ENCODE results near the gene PUS1.

The PUS1 gene

DNA sequence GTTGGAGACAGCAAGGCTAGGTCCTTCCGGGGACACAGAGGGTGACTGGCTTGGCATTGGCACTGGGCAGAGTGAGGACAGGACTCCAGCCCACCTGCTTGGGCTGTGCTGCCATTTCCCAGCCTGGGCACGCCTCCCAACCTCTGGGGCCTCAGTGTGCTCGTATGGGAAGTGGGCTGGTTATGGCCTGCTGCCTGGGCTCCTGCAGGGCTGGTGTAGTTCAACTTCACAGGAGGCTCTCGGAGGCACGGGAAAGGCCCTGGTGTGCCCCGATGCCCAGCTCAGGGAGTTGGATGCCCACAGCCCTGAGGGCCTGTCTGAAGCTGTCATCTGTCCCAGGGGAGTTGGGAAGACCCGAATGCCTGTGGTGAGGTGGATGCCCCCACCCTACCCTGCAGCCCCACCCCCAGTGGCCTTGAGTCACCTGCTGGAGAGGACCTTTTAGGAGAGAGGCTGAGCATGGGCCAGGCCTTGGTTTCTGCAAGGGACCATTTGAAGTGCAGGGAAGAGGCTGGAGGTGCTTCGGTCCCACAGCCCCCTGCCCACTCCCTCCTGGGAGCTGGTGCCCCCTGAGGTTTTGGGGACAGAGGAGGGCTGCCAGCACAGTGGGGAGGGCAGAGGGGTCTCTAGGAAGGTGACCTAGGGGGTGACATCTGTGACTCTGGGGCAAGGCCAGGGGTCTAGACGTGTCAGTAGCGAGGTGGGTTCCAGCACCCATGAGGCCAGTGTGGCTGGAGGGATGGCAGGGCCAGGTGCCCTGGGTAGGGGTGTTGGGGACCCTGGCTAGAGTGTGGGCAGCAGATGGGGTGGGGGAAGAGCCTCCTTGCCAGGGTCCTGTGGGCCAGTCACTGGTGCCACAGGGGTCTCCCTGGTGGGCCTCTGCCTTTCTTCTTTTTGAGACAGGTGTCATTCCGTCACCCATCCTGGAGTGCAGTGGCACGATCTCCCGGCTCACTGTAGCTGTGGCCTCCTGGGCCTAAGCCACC, 25.5 kb upstream of the PUS1 start:
- H3K27me3 ChIP-seq (ENCODE audit: control insufficient read depth in 3 of 3, insufficient read depth in 3 of 3, low read depth in 1 of 3, low read length in 3 of 3) = peaks cover 0 to 2% (median 0%) of the 10 kb centered on the region in 3 experiments
- no peak overlapping the region for H3K14ac ChIP-seq (ENCODE audit: low read length)
- peaks cover 47% of the 10 kb centered on the region for H3K79me1 ChIP-seq (ENCODE audit: low read depth, low read length)
- H2AK5ac ChIP-seq (ENCODE audit: low read depth, low read length) = peak overlapping the region; percentile 61
- H4K8ac ChIP-seq (ENCODE audit: low read depth, low read length) = no peak overlapping the region
- no peak overlapping the region for H2AFZ ChIP-seq (ENCODE audit: low read length)
- peaks cover 3 to 35% of the 10 kb centered on the region in 2 donors for H3K36me3 ChIP-seq (replicated peaks in 1 of 2; ENCODE audit: control insufficient read depth in 2 of 2, insufficient read depth in 2 of 2, low read length in 2 of 2)
- H3K4me2 ChIP-seq (ENCODE audit: insufficient read depth, low read length, poor library complexity, severe bottlenecking) = no peak overlapping the region
- H3K9me3 ChIP-seq (replicated peaks in 1 of 2; ENCODE audit: control insufficient read depth in 2 of 2, insufficient read depth in 1 of 2, low read depth in 1 of 2, low read length in 2 of 2) = no peaks in the 10 kb centered on the region
- peak overlapping the region; percentile 77 for H2BK5ac ChIP-seq (ENCODE audit: low read length)
- peaks cover 0 to 6% of the 10 kb centered on the region in 2 donors for H3K4me1 ChIP-seq (ENCODE audit: control insufficient read depth in 2 of 2, insufficient read depth in 1 of 2, low read depth in 1 of 2, low read length in 2 of 2)
- no CpG with 5 or more reads among the region's 13 CpGs for WGBS, 2 donors (ENCODE audit: extremely low coverage in 2 of 2, insufficient read length in 2 of 2, insufficient replicate concordance in 1 of 2)
- peak overlapping the region; percentile 17 for H3K23ac ChIP-seq (ENCODE audit: low read depth, low read length, poor library complexity)
- no peak overlapping the region for H3K4ac ChIP-seq (ENCODE audit: low read length)
- DNase-seq (ENCODE audit: low spot score) = no peak
- H3K9ac ChIP-seq (ENCODE audit: low read depth, low read length, poor library complexity) = no peak overlapping the region
- no peak overlapping the region for H3K27ac ChIP-seq (replicated peaks; ENCODE audit: low read length)
- peak overlapping the region in 1 of 2 donors; percentile 54 for H3K4me3 ChIP-seq (ENCODE audit: low read length in 2 of 2)
- H2BK12ac ChIP-seq (ENCODE audit: low read length) = no peak overlapping the region
- no peak overlapping the region for H2BK15ac ChIP-seq (ENCODE audit: low read length)
- H3K18ac ChIP-seq (ENCODE audit: low read length) = peak overlapping the region; percentile 4
- H2BK120ac ChIP-seq (ENCODE audit: low read depth, low read length) = no peak overlapping the region
- H4K91ac ChIP-seq (ENCODE audit: low read depth, low read length, poor library complexity) = no peak overlapping the region

DNA sequence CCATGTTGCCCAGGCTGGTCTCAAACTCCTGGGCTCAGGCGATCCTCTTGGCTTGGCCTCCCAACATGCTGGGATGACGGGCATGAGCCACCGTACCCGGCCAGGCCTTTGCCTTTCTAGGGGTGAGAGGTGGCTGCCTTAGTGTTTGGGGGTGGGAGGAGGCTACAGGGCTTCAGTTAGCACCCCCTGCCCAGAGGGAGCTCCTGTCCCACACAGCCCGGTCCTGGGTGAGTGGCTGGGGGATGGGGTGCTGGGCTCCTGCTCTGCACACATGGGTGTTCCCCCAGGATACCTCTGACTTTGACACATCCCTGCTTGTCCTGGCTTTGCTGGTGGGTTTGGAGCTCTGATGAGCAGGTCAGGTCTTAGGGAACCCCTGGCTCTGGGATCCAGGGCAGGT, 24.7 kb upstream of the PUS1 start:
- H4K91ac ChIP-seq (ENCODE audit: low read depth, low read length, poor library complexity) = no peak overlapping the region
- no peak overlapping the region for H3K23ac ChIP-seq (ENCODE audit: low read depth, low read length, poor library complexity)
- H3K79me1 ChIP-seq (ENCODE audit: low read depth, low read length) = peaks cover 49% of the 10 kb centered on the region
- no CpG with 5 or more reads among the region's 5 CpGs for WGBS, 2 donors (ENCODE audit: extremely low coverage in 2 of 2, insufficient read length in 2 of 2, insufficient replicate concordance in 1 of 2)
- H3K9me3 ChIP-seq (replicated peaks in 1 of 2; ENCODE audit: control insufficient read depth in 2 of 2, insufficient read depth in 1 of 2, low read depth in 1 of 2, low read length in 2 of 2) = no peaks in the 10 kb centered on the region
- H4K8ac ChIP-seq (ENCODE audit: low read depth, low read length) = peak overlapping the region; percentile 17
- no peak overlapping the region for H2AK5ac ChIP-seq (ENCODE audit: low read depth, low read length)
- no peak overlapping the region for H3K18ac ChIP-seq (ENCODE audit: low read length)
- peaks cover 3 to 36% of the 10 kb centered on the region in 2 donors for H3K36me3 ChIP-seq (replicated peaks in 1 of 2; ENCODE audit: control insufficient read depth in 2 of 2, insufficient read depth in 2 of 2, low read length in 2 of 2)
- DNase-seq (ENCODE audit: low spot score) = no peak
- H3K27me3 ChIP-seq (ENCODE audit: control insufficient read depth in 3 of 3, insufficient read depth in 3 of 3, low read depth in 1 of 3, low read length in 3 of 3) = peaks cover 0 to 2% (median 0%) of the 10 kb centered on the region in 3 experiments
- no peak overlapping the region for H3K27ac ChIP-seq (replicated peaks; ENCODE audit: low read length)
- no peak overlapping the region for H3K14ac ChIP-seq (ENCODE audit: low read length)
- no peak overlapping the region for H3K9ac ChIP-seq (ENCODE audit: low read depth, low read length, poor library complexity)
- no peak overlapping the region for H3K4ac ChIP-seq (ENCODE audit: low read length)
- H3K4me2 ChIP-seq (ENCODE audit: insufficient read depth, low read length, poor library complexity, severe bottlenecking) = no peak overlapping the region
- no peak overlapping the region for H3K4me3 ChIP-seq (ENCODE audit: low read length in 2 of 2)
- H2BK120ac ChIP-seq (ENCODE audit: low read depth, low read length) = no peak overlapping the region
- peaks cover 0 to 6% of the 10 kb centered on the region in 2 donors for H3K4me1 ChIP-seq (ENCODE audit: control insufficient read depth in 2 of 2, insufficient read depth in 1 of 2, low read depth in 1 of 2, low read length in 2 of 2)
- no peak overlapping the region for H2BK15ac ChIP-seq (ENCODE audit: low read length)
- no peak overlapping the region for H2AFZ ChIP-seq (ENCODE audit: low read length)
- no peak overlapping the region for H2BK12ac ChIP-seq (ENCODE audit: low read length)
- H2BK5ac ChIP-seq (ENCODE audit: low read length) = no peak overlapping the region

DNA sequence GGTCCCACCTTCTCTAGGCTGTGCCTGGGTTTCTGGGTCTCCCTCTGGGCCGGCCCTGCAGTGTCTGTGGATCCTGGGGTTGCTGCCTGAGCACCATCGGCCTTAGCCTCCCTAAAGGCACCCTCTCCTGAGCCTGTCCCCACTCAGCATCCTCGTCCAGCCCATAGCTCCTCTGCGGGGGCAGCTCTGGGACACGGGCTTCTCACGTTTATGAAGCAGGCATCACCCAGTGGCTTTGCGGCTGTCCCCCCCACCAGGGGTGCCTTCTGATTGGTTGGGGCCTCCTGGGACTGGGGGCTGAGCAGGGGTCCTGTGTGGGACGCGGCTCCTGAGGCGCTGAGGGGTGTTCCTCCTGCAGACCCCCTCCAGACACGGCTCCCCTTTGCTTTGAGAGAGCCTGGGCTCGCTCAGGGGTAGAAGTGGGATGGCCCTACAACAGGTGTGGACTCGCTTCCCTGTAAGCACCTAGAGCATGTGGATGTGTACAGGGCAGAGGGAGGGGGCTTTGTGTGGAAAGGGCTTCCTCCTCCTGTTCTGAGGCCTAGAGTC, 23.9 kb upstream of the PUS1 start:
- no peak overlapping the region for H2BK5ac ChIP-seq (ENCODE audit: low read length)
- no peak overlapping the region for H3K18ac ChIP-seq (ENCODE audit: low read length)
- H2AK5ac ChIP-seq (ENCODE audit: low read depth, low read length) = no peak overlapping the region
- no peak overlapping the region for H2BK120ac ChIP-seq (ENCODE audit: low read depth, low read length)
- H3K4me2 ChIP-seq (ENCODE audit: insufficient read depth, low read length, poor library complexity, severe bottlenecking) = no peak overlapping the region
- no peak overlapping the region for H2BK15ac ChIP-seq (ENCODE audit: low read length)
- H3K9me3 ChIP-seq (replicated peaks in 1 of 2; ENCODE audit: control insufficient read depth in 2 of 2, insufficient read depth in 1 of 2, low read depth in 1 of 2, low read length in 2 of 2) = no peaks in the 10 kb centered on the region
- no CpG with 5 or more reads among the region's 13 CpGs for WGBS, 2 donors (ENCODE audit: extremely low coverage in 2 of 2, insufficient read length in 2 of 2, insufficient replicate concordance in 1 of 2)
- H2BK12ac ChIP-seq (ENCODE audit: low read length) = no peak overlapping the region
- no peak overlapping the region for H3K9ac ChIP-seq (ENCODE audit: low read depth, low read length, poor library complexity)
- peaks cover 0 to 2% (median 0%) of the 10 kb centered on the region in 3 experiments for H3K27me3 ChIP-seq (ENCODE audit: control insufficient read depth in 3 of 3, insufficient read depth in 3 of 3, low read depth in 1 of 3, low read length in 3 of 3)
- H3K27ac ChIP-seq (replicated peaks; ENCODE audit: low read length) = no peak overlapping the region
- peaks cover 47% of the 10 kb centered on the region for H3K79me1 ChIP-seq (ENCODE audit: low read depth, low read length)
- peaks cover 0 to 6% of the 10 kb centered on the region in 2 donors for H3K4me1 ChIP-seq (ENCODE audit: control insufficient read depth in 2 of 2, insufficient read depth in 1 of 2, low read depth in 1 of 2, low read length in 2 of 2)
- no peak overlapping the region for H3K4ac ChIP-seq (ENCODE audit: low read length)
- H3K23ac ChIP-seq (ENCODE audit: low read depth, low read length, poor library complexity) = no peak overlapping the region
- DNase-seq (ENCODE audit: low spot score) = no peak
- H4K8ac ChIP-seq (ENCODE audit: low read depth, low read length) = no peak overlapping the region
- H3K36me3 ChIP-seq (replicated peaks in 1 of 2; ENCODE audit: control insufficient read depth in 2 of 2, insufficient read depth in 2 of 2, low read length in 2 of 2) = peaks cover 6 to 40% of the 10 kb centered on the region in 2 donors
- no peak overlapping the region for H2AFZ ChIP-seq (ENCODE audit: low read length)
- H3K4me3 ChIP-seq (ENCODE audit: low read length in 2 of 2) = no peak overlapping the region
- peak overlapping the region; percentile 38 for H3K14ac ChIP-seq (ENCODE audit: low read length)
- H4K91ac ChIP-seq (ENCODE audit: low read depth, low read length, poor library complexity) = no peak overlapping the region

DNA sequence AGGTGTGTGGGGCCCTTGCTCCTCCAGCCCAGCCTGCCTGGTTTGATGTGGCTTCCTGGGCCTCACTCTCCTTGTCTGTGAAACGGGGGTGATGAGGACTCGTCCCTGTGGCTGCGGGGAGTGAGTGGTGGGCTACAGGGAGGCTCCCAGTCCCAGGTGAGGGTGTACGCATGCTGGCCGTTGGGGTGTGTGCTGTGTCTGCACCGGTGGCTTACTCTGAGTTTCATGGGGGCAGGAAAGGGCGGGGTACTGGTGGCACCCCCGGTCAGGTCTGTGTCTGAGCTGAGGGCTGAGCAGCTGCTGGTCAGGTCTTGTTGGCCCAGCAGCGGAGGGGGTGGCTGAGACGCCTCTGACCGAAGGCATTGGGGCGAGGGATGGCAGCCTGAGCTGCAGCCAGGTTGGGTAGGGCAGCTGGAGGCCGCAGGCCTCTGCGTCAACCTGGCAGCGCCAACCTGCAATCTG, 23.4 kb upstream of the PUS1 start:
- no peak overlapping the region for H2AFZ ChIP-seq (ENCODE audit: low read length)
- no peak overlapping the region for H3K4me3 ChIP-seq (ENCODE audit: low read length in 2 of 2)
- no peak overlapping the region for H3K27ac ChIP-seq (replicated peaks; ENCODE audit: low read length)
- no peak overlapping the region for H2BK12ac ChIP-seq (ENCODE audit: low read length)
- H3K27me3 ChIP-seq (ENCODE audit: control insufficient read depth in 3 of 3, insufficient read depth in 3 of 3, low read depth in 1 of 3, low read length in 3 of 3) = peaks cover 0 to 2% (median 0%) of the 10 kb centered on the region in 3 experiments
- H3K9ac ChIP-seq (ENCODE audit: low read depth, low read length, poor library complexity) = no peak overlapping the region
- peaks cover 11 to 40% of the 10 kb centered on the region in 2 donors for H3K36me3 ChIP-seq (replicated peaks in 1 of 2; ENCODE audit: control insufficient read depth in 2 of 2, insufficient read depth in 2 of 2, low read length in 2 of 2)
- H3K23ac ChIP-seq (ENCODE audit: low read depth, low read length, poor library complexity) = no peak overlapping the region
- no peak overlapping the region for H2BK15ac ChIP-seq (ENCODE audit: low read length)
- WGBS, 2 donors (ENCODE audit: extremely low coverage in 2 of 2, insufficient read length in 2 of 2, insufficient replicate concordance in 1 of 2) = no CpG with 5 or more reads among the region's 15 CpGs
- no peak overlapping the region for H3K4me2 ChIP-seq (ENCODE audit: insufficient read depth, low read length, poor library complexity, severe bottlenecking)
- H3K4me1 ChIP-seq (ENCODE audit: control insufficient read depth in 2 of 2, insufficient read depth in 1 of 2, low read depth in 1 of 2, low read length in 2 of 2) = peaks cover 0 to 3% of the 10 kb centered on the region in 2 donors
- H3K18ac ChIP-seq (ENCODE audit: low read length) = no peak overlapping the region
- DNase-seq (ENCODE audit: low spot score) = no peak
- no peak overlapping the region for H2BK5ac ChIP-seq (ENCODE audit: low read length)
- H2BK120ac ChIP-seq (ENCODE audit: low read depth, low read length) = no peak overlapping the region
- no peak overlapping the region for H3K4ac ChIP-seq (ENCODE audit: low read length)
- no peaks in the 10 kb centered on the region for H3K9me3 ChIP-seq (replicated peaks in 1 of 2; ENCODE audit: control insufficient read depth in 2 of 2, insufficient read depth in 1 of 2, low read depth in 1 of 2, low read length in 2 of 2)
- no peak overlapping the region for H4K8ac ChIP-seq (ENCODE audit: low read depth, low read length)
- H3K14ac ChIP-seq (ENCODE audit: low read length) = no peak overlapping the region
- no peak overlapping the region for H2AK5ac ChIP-seq (ENCODE audit: low read depth, low read length)
- peaks cover 43% of the 10 kb centered on the region for H3K79me1 ChIP-seq (ENCODE audit: low read depth, low read length)
- H4K91ac ChIP-seq (ENCODE audit: low read depth, low read length, poor library complexity) = no peak overlapping the region

Data from neuronal stem cell (in vitro differentiated cells).